Mucosa of descending colon (tissue), 3 donors: ENCODE data around the gene PTGES2. TPM values are rescaled to one million over a fixed set of nuclear protein-coding genes. Genes with fewer than 3 reads are reported as not detected.

Source experiments
- ATAC-seq: fragments of 200-7000 bp; cut with Tn5 transposase; one replicate; pipeline ENCODE4 v1.9.1; 2020; ENCODE audit warnings: mild to moderate bottlenecking, moderate library complexity
- DNase-seq, 3 donors: peaks; one replicate each; pipeline ENCODE4 v3.0.0-alpha.2; 2020
- H3K36me3 ChIP-seq: fragments of 200-600 bp; one replicate; pipeline ENCODE4 v1.8.0; 2021; ENCODE audit warnings: low read depth, mild to moderate bottlenecking
- H3K4me1 ChIP-seq: fragments of 200-600 bp; one replicate; pipeline ENCODE4 v1.8.0; 2021; ENCODE audit warnings: low read depth, mild to moderate bottlenecking
- H3K4me3 ChIP-seq: fragments of 200-600 bp; one replicate; pipeline ENCODE4 v1.8.0; 2021; ENCODE audit warnings: mild to moderate bottlenecking
- H3K9me3 ChIP-seq: fragments of 200-600 bp; one replicate; pipeline ENCODE4 v1.8.0; 2021; ENCODE audit warnings: mild to moderate bottlenecking
- CTCF ChIP-seq: fragments of 200-600 bp; IDR thresholded peaks from one replicate; pipeline ENCODE4 v1.8.0; 2022; ENCODE audit warnings: antibody characterized with exemption, mild to moderate bottlenecking
- intact Hi-C, 2 donors: fragments of 100-400 bp; cut with DNase I in 1 of 2; cut with micrococcal nuclease in 1 of 2; formaldehyde crosslinking; loops; one replicate each; pipeline versions ENCODE4 v1.11.0 to v1.11.1; 2022; cut with DNase I, micrococcal nuclease
- total RNA-seq, 3 donors: library from RNA; stranded (reverse); fragmentation: NEBNext Ultra II Directional in 2 of 3; extraction: Animal tissue kit (Norgen Biotek cat#: 25700) in 2 of 3; gene quantifications; one replicate each; pipeline versions ENCODE4 v1.2.1 to v1.2.4, GENCODE V29; 2021 to 2023
- donor health status: DM: no; HTN: no; CAD: no; lungs with moderate emphysema.
- donor health status: DM: no; HTN: no; CAD: no.
- donor health status: DM: no; HTN: yes; CAD: no.

PTGES2 gene
- total RNA-seq, 3 donors from 2014 or later = 65.3 to 99.7 (median 90.6) TPM

GRCh38 chr9:128124873-128125579, 2.5 kb downstream of the PTGES2 start:
- peak; percentile 49 for TF ChIP-seq CTCF
- Histone ChIP-seq H3K9me3 (no peaks in the 10 kb centered on the region), H3K4me1 (peaks cover 29% of the 10 kb centered on the region), H3K4me3 (no peak overlapping the region), H3K36me3 (no peaks in the 10 kb centered on the region)
- peak; percentile 84 to 90 (median 88) for DNase-seq
- intact Hi-C loops = no loop called here
- peak; percentile 13 for ATAC-seq

GRCh38 chr9:128124451-128124850, 3.1 kb downstream of the PTGES2 start:
- H3K4me1 ChIP-seq = peaks cover 29% of the 10 kb centered on the region
- ATAC-seq (no peak), DNase-seq (peak in 2 of 3 donors; percentile 23 to 42)
- intact Hi-C loops = no loop called here
- H3K9me3 ChIP-seq = no peaks in the 10 kb centered on the region
- H3K36me3 ChIP-seq = no peaks in the 10 kb centered on the region
- no peak overlapping the region for H3K4me3 ChIP-seq
- no peak for TF ChIP-seq CTCF

GRCh38 chr9:128123451-128124080, 4.0 kb downstream of the PTGES2 start:
- H3K36me3 ChIP-seq = no peaks in the 10 kb centered on the region
- H3K9me3 ChIP-seq = no peaks in the 10 kb centered on the region
- DNase-seq (peak in 2 of 3 donors; percentile 24 to 52), ATAC-seq (no peak)
- intact Hi-C loops = no loop called here
- peaks cover 22% of the 10 kb centered on the region for H3K4me1 ChIP-seq
- no peak for TF ChIP-seq CTCF
- no peak overlapping the region for H3K4me3 ChIP-seq

- Histone ChIP-seq H3K36me3 (no peaks in the 10 kb centered on the region), H3K4me3 (no peak overlapping the region), H3K4me1 (peaks cover 25% of the 10 kb centered on the region), H3K9me3 (no peaks in the 10 kb centered on the region)
- TF ChIP-seq CTCF = no peak
- ATAC-seq (no peak), DNase-seq (peak in 1 of 3 donors; percentile 28)
- intact Hi-C loops = no loop called here
Observed at GRCh38 chr9:128122809-128123175, 4.7 kb downstream of the PTGES2 start.

- ATAC-seq (no peak), DNase-seq (peak in 2 of 3 donors; percentile 24 to 52)
- Histone ChIP-seq H3K4me1 (peaks cover 29% of the 10 kb centered on the region), H3K9me3 (no peaks in the 10 kb centered on the region), H3K36me3 (no peaks in the 10 kb centered on the region), H3K4me3 (no peak overlapping the region)
- intact Hi-C loops = no loop called here
- no peak for TF ChIP-seq CTCF
Observed at GRCh38 chr9:128121924-128122808, 5.4 kb downstream of the PTGES2 start.
